Calu3 (cell line): ENCODE measurements around the gene ADCK2. TPM values are rescaled to one million over a fixed set of nuclear protein-coding genes. Genes with fewer than 3 reads are reported as not detected.

Source experiments
- BruUV-seq: library from RNA; stranded (reverse); fragments of 400-500 nt; replicated peaks from 2 replicates; lab custom pipeline; 2021; lab: Mats Ljungman, UMichigan
- CTCF ChIA-PET: fragments of 300-600 bp; sonication (Branson Sonifier 250); formaldehyde crosslinking; loops from one replicate; lab custom pipeline; 2022; ENCODE audit warnings: antibody characterized with exemption; lab: Charles Lee
- DNase-seq: peaks from one replicate; pipeline ENCODE4 v3.0.0; 2022
- H3K27ac Mint-ChIP-seq: one replicate; pipeline ENCODE4 v1.8.0; 2022; ENCODE audit warnings: mixed read lengths; ENCODE audit not compliant: unreplicated experiment
- H3K27me3 Mint-ChIP-seq: one replicate; pipeline ENCODE4 v1.8.0; 2022; ENCODE audit warnings: mixed read lengths; ENCODE audit not compliant: unreplicated experiment
- H3K36me3 Mint-ChIP-seq: one replicate; pipeline ENCODE4 v1.8.0; 2022; ENCODE audit warnings: mild to moderate bottlenecking, moderate library complexity, mixed read lengths; ENCODE audit not compliant: insufficient read depth, unreplicated experiment
- H3K4me1 Mint-ChIP-seq: one replicate; pipeline ENCODE4 v1.8.0; 2022; ENCODE audit warnings: mild to moderate bottlenecking, low read depth, mixed read lengths; ENCODE audit not compliant: unreplicated experiment
- H3K4me3 Mint-ChIP-seq: one replicate; pipeline ENCODE4 v1.8.0; 2022; ENCODE audit warnings: mild to moderate bottlenecking, low read depth, moderate library complexity, mixed read lengths; ENCODE audit not compliant: unreplicated experiment
- H3K9me3 Mint-ChIP-seq: one replicate; pipeline ENCODE4 v1.8.0; 2022; ENCODE audit warnings: low read depth, mixed read lengths; ENCODE audit not compliant: unreplicated experiment
- CTCF ChIP-seq: fragments of 200-600 bp; IDR thresholded peaks from one replicate; pipeline ENCODE4 v1.8.0; 2022; ENCODE audit warnings: antibody characterized with exemption; ENCODE audit not compliant: unreplicated experiment
- intact Hi-C: fragments of 100-400 bp; cut with micrococcal nuclease; formaldehyde crosslinking; loops from one replicate; pipeline ENCODE4 v1.10.0; 2022; ENCODE audit not compliant: unreplicated experiment
- total RNA-seq: library from RNA; stranded (reverse); gene quantifications from 2 replicates; pipeline ENCODE4 v1.2.3, GENCODE V29; 2022

ADCK2 gene
- total RNA-seq, 1 experiment from 2014 or later: 12.6 TPM

DNA sequence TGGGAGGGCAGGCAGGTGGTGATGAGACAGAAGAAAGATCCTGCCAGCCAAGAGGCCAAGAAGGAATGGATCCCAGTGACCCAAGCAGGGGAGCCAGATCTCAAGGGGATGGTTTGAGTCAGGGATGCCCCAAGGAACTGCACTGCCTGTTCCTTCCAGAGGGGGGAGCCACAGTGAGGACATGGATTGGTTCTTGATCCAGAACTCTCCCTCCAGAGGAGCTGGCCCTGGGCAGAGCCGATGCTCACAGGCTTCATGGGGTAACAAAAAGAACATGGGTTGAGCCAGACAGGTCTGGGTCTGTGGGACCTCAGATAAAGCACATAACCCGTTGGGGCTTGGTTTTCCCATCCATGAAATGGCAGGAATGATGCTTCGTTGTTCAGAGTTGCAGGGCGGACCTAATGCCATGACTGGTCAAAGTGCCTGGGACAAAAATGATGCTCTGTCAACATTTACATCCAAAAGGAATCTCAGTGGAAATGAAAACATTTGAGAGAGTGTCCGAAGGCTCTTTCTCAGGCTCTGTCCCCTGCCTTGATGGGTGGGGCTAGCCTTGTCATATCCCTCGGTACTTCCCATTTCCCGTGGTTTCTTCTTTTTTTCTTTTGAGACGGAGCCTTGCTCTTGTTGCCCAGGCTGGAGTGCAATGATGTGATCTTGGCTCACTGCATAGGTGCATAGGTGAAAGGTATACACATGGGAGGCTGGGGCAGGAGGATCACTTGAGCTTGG is 27.4 kb upstream of the ADCK2 start:
- H3K4me1 Mint-ChIP-seq: peaks cover 4% of the 10 kb centered on the region
- TF ChIP-seq CTCF: no peak

DNA sequence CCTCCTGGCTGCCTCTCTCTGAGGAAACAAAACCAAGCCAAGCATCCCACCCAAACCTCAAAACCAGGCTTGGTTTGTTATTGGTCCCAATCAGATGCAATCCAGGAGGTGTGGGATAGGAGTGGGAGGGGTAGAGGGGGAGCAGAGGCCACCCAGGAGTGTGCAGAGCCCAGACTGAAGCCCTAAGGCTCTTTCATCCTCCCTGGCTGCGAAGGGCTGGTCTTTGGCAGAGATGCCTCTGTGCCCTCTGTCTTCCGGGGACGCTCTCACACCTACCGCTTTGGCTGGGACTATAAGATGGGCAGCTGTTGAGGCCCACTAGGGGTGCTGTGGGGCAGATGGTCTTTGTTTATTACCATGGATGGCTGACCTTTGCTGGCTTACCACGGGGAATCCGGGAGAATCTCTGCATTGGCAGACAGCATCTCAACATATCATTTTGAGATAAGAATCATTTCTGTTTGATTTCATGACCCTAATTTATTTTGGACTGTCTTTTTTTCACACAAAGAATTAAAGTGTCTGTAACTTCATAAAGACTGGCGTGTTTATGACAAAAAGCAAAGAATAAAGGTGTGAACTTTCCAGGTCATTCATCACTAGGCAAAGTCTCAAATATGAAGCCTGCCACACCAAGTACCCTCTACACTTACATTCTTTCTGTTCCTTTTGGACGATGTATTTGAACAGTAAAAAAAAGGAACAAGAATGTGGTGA is 25.7 kb upstream of the ADCK2 start:
- peaks cover 8% of the 10 kb centered on the region for H3K4me1 Mint-ChIP-seq
- CTCF ChIA-PET: interaction anchor here (0.6 to 1.2 kb wide), 3 partner anchors 12 to 169 kb away, joined by 3 to 4 read pairs (median 4); no protein-coding TSS in a partner anchor
- no peaks in the 10 kb centered on the region for H3K36me3 Mint-ChIP-seq
- TF ChIP-seq CTCF: peak; percentile 45
- H3K27ac Mint-ChIP-seq: no peak overlapping the region
- DNase-seq: peak; percentile 52
- H3K4me3 Mint-ChIP-seq: no peak overlapping the region
- BruUV-seq: no TSS peak
- H3K9me3 Mint-ChIP-seq: no peaks in the 10 kb centered on the region
- H3K27me3 Mint-ChIP-seq: peaks cover 17% of the 10 kb centered on the region
- intact Hi-C loops: no loop called here

More for the DNA sequence above, 27.4 kb upstream of the ADCK2 start:
- intact Hi-C loops: no loop called here
- no peak for DNase-seq
- Mint-ChIP-seq H3K9me3 (no peaks in the 10 kb centered on the region), H3K4me3 (no peak overlapping the region), H3K36me3 (no peaks in the 10 kb centered on the region), H3K27ac (no peak overlapping the region), H3K27me3 (peaks cover 33% of the 10 kb centered on the region)
- CTCF ChIA-PET: no interaction called here
- BruUV-seq: no TSS peak

DNA sequence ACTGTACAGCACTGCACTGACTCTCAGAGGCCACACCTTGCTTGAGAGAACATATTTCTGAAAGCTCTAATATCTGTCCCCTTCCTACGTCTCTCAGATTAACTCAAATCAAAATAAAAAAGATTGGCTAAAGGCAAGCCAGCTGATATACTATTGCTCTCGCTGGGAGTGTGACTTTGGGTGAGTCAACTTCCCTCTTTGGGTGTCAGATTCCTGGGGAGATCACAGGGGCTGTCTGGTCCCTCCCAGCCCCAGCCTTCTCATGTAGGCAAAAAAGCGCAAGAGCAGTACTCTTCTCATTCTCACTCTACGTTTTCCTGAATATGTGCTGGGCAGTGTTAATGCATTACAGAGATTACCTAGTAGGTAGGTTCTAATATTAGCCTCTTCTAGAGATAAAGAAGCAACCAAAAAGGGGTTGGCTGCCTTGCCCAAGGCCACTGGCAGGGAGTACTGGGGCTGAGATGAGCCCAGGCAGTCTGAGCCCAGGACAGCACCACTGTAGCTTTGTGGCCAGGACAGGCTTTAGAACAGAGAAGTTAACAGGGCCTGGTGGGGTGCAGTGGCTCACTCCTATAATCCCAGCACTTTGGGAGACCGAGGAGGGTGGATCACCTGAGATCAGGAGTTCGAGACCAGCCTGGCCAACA is 23.1 kb upstream of the ADCK2 start:
- peaks cover 14% of the 10 kb centered on the region for H3K4me1 Mint-ChIP-seq
- no peak for TF ChIP-seq CTCF
- H3K36me3 Mint-ChIP-seq: no peaks in the 10 kb centered on the region
- intact Hi-C loops: no loop called here
- BruUV-seq: no TSS peak
- no peak overlapping the region for H3K27ac Mint-ChIP-seq
- no peaks in the 10 kb centered on the region for H3K27me3 Mint-ChIP-seq
- no peak for DNase-seq
- H3K4me3 Mint-ChIP-seq: no peak overlapping the region
- no peaks in the 10 kb centered on the region for H3K9me3 Mint-ChIP-seq
- CTCF ChIA-PET: interaction anchor here (1.1 kb wide), 1 partner anchor 132 kb away, joined by 3 read pairs; no protein-coding TSS in a partner anchor

DNA sequence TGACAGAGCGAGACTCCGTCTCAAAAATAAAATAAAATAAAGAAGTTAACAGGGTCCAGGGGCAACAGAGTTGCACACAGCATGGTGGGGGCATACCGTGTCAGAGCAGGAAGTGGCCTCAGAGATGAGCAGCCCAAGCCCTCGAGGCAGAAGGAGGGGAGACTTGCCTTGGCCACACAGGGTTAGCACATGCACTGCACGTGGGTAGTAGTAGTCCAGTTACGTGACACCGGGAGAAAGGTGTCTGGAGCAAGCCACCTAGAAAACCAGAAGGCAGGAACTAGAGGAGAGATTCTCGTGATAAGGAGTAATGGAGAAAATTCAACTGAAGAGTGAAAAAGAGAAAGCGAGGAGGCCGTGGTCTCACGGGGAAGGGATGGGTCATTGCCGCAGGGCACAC is 22.4 kb upstream of the ADCK2 start:
- H3K4me1 Mint-ChIP-seq: peaks cover 14% of the 10 kb centered on the region
- no peaks in the 10 kb centered on the region for H3K27me3 Mint-ChIP-seq
- no peak overlapping the region for H3K27ac Mint-ChIP-seq
- H3K9me3 Mint-ChIP-seq: no peaks in the 10 kb centered on the region
- CTCF ChIA-PET: interaction anchor here (1.1 kb wide), 1 partner anchor 132 kb away, joined by 3 read pairs; no protein-coding TSS in a partner anchor
- no peak overlapping the region for H3K4me3 Mint-ChIP-seq
- H3K36me3 Mint-ChIP-seq: no peaks in the 10 kb centered on the region
- no peak for DNase-seq
- BruUV-seq: no TSS peak
- intact Hi-C loops: no loop called here
- no peak for TF ChIP-seq CTCF
